CD4-positive, alpha-beta T cell (primary cell): ENCODE measurements around the gene NRL. TPM values are rescaled to one million over a fixed set of nuclear protein-coding genes. Genes with fewer than 3 reads are reported as not detected.
A peak's percentile ranks its signal among the peaks of the same experiment; 100 is the strongest.

Experiments used
- ATAC-seq: fragments of 200-7000 bp; cut with Tn5 transposase; one replicate; pipeline ENCODE4 v1.10.0; 2022; ENCODE audit warnings: mild to moderate bottlenecking; ENCODE audit not compliant: poor library complexity
- CTCF ChIA-PET: fragments of 350-600 bp; sonication (Branson Sonifier 250); formaldehyde crosslinking; loops from one replicate; lab custom pipeline; 2021; ENCODE audit warnings: antibody characterized with exemption, inconsistent platforms; lab: Charles Lee
- POLR2A ChIA-PET: fragments of 350-600 bp; sonication (Branson Sonifier 250); formaldehyde crosslinking; loops from one replicate; lab custom pipeline; 2021; ENCODE audit warnings: antibody characterized with exemption, inconsistent platforms; lab: Charles Lee
- DNase-seq, 14 experiments: peaks; one replicate each; pipeline ENCODE4 v3.0.0-alpha.2; 2013 to 2020; ENCODE audit warnings: mixed read lengths in 2 of 14
- H3K27ac ChIP-seq, 2 donors: one replicate each; pipeline versions ENCODE4 v1.5.1 to v1.7.0; 2013; ENCODE audit warnings: low read length in 2 of 2, low read depth in 1 of 2, mild to moderate bottlenecking in 1 of 2
- H3K27me3 ChIP-seq, 2 experiments: 1 replicate in 1 of 2; 2 replicates in 1 of 2; pipeline versions ENCODE4 v1.6.1 to v1.7.0; 2013; ENCODE audit warnings: low read length in 2 of 2, control low read depth in 1 of 2, mild to moderate bottlenecking in 1 of 2, moderate library complexity in 1 of 2; ENCODE audit not compliant: insufficient read depth in 2 of 2, control insufficient read depth in 1 of 2
- H3K36me3 ChIP-seq: one replicate; pipeline ENCODE4 v1.6.1; 2013; ENCODE audit warnings: low read length, control low read depth; ENCODE audit not compliant: insufficient read depth
- H3K4me1 ChIP-seq: one replicate; pipeline ENCODE4 v1.6.1; 2013; ENCODE audit warnings: low read length, control low read depth; ENCODE audit not compliant: insufficient read depth
- H3K4me3 ChIP-seq: one replicate; pipeline ENCODE4 v1.5.1; 2013; ENCODE audit warnings: mild to moderate bottlenecking, low read length, moderate library complexity
- H3K9me3 ChIP-seq, 2 experiments: 1 replicate in 1 of 2; 2 replicates in 1 of 2; pipeline versions ENCODE4 v1.6.1 to v1.7.0; 2013; ENCODE audit warnings: low read length in 2 of 2, mild to moderate bottlenecking in 2 of 2, control low read depth in 1 of 2, moderate library complexity in 1 of 2; ENCODE audit not compliant: control insufficient read depth in 1 of 2, insufficient read depth in 1 of 2
- H3K27ac Mint-ChIP-seq: one replicate; pipeline ENCODE4 v1.8.0; 2020; ENCODE audit warnings: mixed read lengths
- H3K27me3 Mint-ChIP-seq: one replicate; pipeline ENCODE4 v1.8.0; 2021; ENCODE audit warnings: mixed read lengths
- H3K36me3 Mint-ChIP-seq: one replicate; pipeline ENCODE4 v1.8.0; 2021; ENCODE audit warnings: low read depth, mixed read lengths
- H3K4me1 Mint-ChIP-seq: one replicate; pipeline ENCODE4 v1.8.0; 2021; ENCODE audit warnings: low read depth, mixed read lengths
- H3K4me3 Mint-ChIP-seq: one replicate; pipeline ENCODE4 v1.8.0; 2020; ENCODE audit warnings: mild to moderate bottlenecking, mixed read lengths
- H3K9me3 Mint-ChIP-seq: one replicate; pipeline ENCODE4 v1.8.0; 2020; ENCODE audit warnings: mixed read lengths
- intact Hi-C, 2 experiments: fragments of 100-400 bp; cut with DNase I in 1 of 2; cut with micrococcal nuclease in 1 of 2; formaldehyde crosslinking; loops; one replicate each; pipeline versions ENCODE4 v1.15.1 to v1.9.0; 2023 to 2025; cut with DNase I, micrococcal nuclease
- total RNA-seq, 174 experiments: library from RNA in 2 of 174; stranded (reverse) in 2 of 174; gene quantifications; one replicate each; pipeline ENCODE4 v1.2.3 and lab custom pipeline; 2021 to 2026
- TF ChIP-seq, protein P1 (sequence below): fragments of 200-600 bp; IDR thresholded peaks from one replicate; pipeline ENCODE4 v1.8.0; 2022; ENCODE audit warnings: antibody characterized with exemption, mild to moderate bottlenecking

The NRL gene
- total RNA-seq, 2 experiments from 2014 or later: 1.6 to 1.9 TPM

DNA sequence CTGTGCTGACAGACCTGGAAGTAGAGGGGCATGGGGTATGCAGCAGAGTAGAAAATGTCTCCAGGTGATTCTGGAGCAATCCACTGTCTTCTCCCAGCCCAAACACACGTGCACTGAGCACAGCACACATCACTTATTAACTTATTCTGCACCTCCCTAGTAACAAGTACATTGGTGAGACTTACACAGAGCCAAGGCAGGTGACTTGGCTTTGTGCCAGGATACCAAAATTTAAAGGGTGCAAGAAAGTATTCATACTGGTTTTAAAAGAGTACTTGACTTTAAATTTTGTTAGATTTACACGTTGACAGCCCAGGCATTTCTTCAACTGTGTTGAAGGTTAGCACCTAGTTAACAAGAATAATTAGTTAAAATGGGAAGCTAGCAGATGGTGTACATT, 74.1 kb downstream of the NRL start:
- H3K4me3 ChIP-seq: no peak overlapping the region
- ATAC-seq: no peak
- H3K27me3 ChIP-seq: no peaks in the 10 kb centered on the region
- ChIA-PET POLR2A (no interaction called here), CTCF (no interaction called here)
- Mint-ChIP-seq H3K27ac (no peak overlapping the region), H3K4me3 (no peak overlapping the region), H3K27me3 (no peaks in the 10 kb centered on the region), H3K9me3 (no peaks in the 10 kb centered on the region), H3K36me3 (no peaks in the 10 kb centered on the region), H3K4me1 (peaks cover 9% of the 10 kb centered on the region)
- peaks cover 7% of the 10 kb centered on the region for H3K4me1 ChIP-seq
- DNase-seq: no peak
- no peak overlapping the region for H3K27ac ChIP-seq
- no peaks in the 10 kb centered on the region for H3K9me3 ChIP-seq
- H3K36me3 ChIP-seq: no peaks in the 10 kb centered on the region
- intact Hi-C loops: no loop called here
- TF ChIP-seq, protein P1, sequence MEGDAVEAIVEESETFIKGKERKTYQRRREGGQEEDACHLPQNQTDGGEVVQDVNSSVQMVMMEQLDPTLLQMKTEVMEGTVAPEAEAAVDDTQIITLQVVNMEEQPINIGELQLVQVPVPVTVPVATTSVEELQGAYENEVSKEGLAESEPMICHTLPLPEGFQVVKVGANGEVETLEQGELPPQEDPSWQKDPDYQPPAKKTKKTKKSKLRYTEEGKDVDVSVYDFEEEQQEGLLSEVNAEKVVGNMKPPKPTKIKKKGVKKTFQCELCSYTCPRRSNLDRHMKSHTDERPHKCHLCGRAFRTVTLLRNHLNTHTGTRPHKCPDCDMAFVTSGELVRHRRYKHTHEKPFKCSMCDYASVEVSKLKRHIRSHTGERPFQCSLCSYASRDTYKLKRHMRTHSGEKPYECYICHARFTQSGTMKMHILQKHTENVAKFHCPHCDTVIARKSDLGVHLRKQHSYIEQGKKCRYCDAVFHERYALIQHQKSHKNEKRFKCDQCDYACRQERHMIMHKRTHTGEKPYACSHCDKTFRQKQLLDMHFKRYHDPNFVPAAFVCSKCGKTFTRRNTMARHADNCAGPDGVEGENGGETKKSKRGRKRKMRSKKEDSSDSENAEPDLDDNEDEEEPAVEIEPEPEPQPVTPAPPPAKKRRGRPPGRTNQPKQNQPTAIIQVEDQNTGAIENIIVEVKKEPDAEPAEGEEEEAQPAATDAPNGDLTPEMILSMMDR: no peak

DNA sequence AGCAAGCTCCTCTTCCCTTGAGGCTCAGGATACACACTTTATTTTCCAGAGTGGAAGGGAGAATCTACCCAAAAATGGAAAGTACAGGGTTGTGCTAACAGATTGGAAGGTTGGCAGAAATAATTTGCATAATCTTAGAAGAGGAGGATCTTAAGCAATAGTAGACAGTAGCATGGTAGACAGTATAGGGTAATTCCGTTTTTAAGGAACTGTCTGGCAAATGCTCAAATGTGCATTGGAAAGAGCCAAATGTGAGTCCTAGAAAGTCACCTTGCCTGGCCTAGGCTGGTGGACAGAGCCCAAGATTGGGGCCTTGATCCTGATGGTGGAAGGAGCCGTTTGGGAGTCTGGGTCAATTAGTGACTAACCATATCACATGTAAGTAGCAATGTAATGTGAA, 76.1 kb downstream of the NRL start:
- TF ChIP-seq, protein P1: no peak
- no peak overlapping the region for H3K27ac Mint-ChIP-seq
- POLR2A ChIA-PET: no interaction called here

GRCh38 chr14:24037658-24038037, 77.1 kb downstream of the NRL start:
- ATAC-seq: no peak

More for the DNA sequence above, 76.1 kb downstream of the NRL start:
- Mint-ChIP-seq H3K4me3 (no peak overlapping the region), H3K9me3 (no peaks in the 10 kb centered on the region), H3K36me3 (no peaks in the 10 kb centered on the region), H3K4me1 (peaks cover 12% of the 10 kb centered on the region), H3K27me3 (no peaks in the 10 kb centered on the region)
- Histone ChIP-seq H3K9me3 (no peaks in the 10 kb centered on the region), H3K4me3 (no peak overlapping the region), H3K4me1 (peaks cover 7% of the 10 kb centered on the region), H3K27me3 (no peaks in the 10 kb centered on the region), H3K27ac (no peak overlapping the region), H3K36me3 (no peaks in the 10 kb centered on the region)
- no peak for ATAC-seq
- peak in 1 of 14 experiments; percentile 8 for DNase-seq
- CTCF ChIA-PET: no interaction called here
- intact Hi-C loops: loop anchor here in 1 of 2 experiments (5.0 kb wide), 1 partner anchor 51 kb away; the partner anchor contains the start of gene DHRS4L2

More at GRCh38 chr14:24037658-24038037, 77.1 kb downstream of the NRL start:
- Mint-ChIP-seq H3K4me1 (peaks cover 12% of the 10 kb centered on the region), H3K9me3 (no peaks in the 10 kb centered on the region), H3K36me3 (no peaks in the 10 kb centered on the region), H3K27me3 (no peaks in the 10 kb centered on the region), H3K4me3 (peak overlapping the region; percentile 20), H3K27ac (no peak overlapping the region)
- no peak for DNase-seq
- POLR2A ChIA-PET: no interaction called here
- Histone ChIP-seq H3K4me1 (peaks cover 7% of the 10 kb centered on the region), H3K27ac (no peak overlapping the region), H3K4me3 (no peak overlapping the region), H3K27me3 (no peaks in the 10 kb centered on the region), H3K36me3 (no peaks in the 10 kb centered on the region), H3K9me3 (peaks cover 0 to 3% of the 10 kb centered on the region in 2 experiments)
- TF ChIP-seq, protein P1: no peak
- intact Hi-C loops: loop anchor here in 1 of 2 experiments (5.0 kb wide), 1 partner anchor 50 kb away; the partner anchor contains the start of gene DHRS4L2
- CTCF ChIA-PET: no interaction called here
